H9 (cell line): ENCODE data around the gene PRKRA. TPM values are rescaled to one million over a fixed set of nuclear protein-coding genes. Genes with fewer than 3 reads are reported as not detected.

Experiments
- DNase-seq: peaks from one replicate; pipeline ENCODE4 v3.0.0-alpha.2; 2017
- H2AFZ ChIP-seq: one replicate; pipeline ENCODE4 v1.6.1; 2013; ENCODE audit warnings: mild to moderate bottlenecking, low read length, control low read depth, moderate library complexity
- H2AK5ac ChIP-seq: 2 replicates; pipeline ENCODE4 v1.6.1; 2013; ENCODE audit warnings: low read length, control low read depth, mixed read lengths; ENCODE audit not compliant: insufficient read length
- H2BK120ac ChIP-seq: one replicate; pipeline ENCODE4 v1.6.1; 2013; ENCODE audit warnings: low read depth, mild to moderate bottlenecking, low read length, control low read depth, inconsistent platforms; ENCODE audit not compliant: poor library complexity, severe bottlenecking
- H2BK12ac ChIP-seq: 2 replicates; pipeline ENCODE4 v1.6.1; 2013; ENCODE audit warnings: low read length, control low read depth, mixed read lengths, low read depth; ENCODE audit not compliant: insufficient read length
- H2BK15ac ChIP-seq: 2 replicates; pipeline ENCODE4 v1.6.1; 2013; ENCODE audit warnings: low read depth, low read length, control low read depth
- H2BK20ac ChIP-seq: one replicate; pipeline ENCODE4 v1.6.1; 2013; ENCODE audit warnings: low read depth, mild to moderate bottlenecking, low read length, control low read depth, inconsistent platforms; ENCODE audit not compliant: poor library complexity, severe bottlenecking
- H2BK5ac ChIP-seq: 2 replicates; pipeline ENCODE4 v1.6.1; 2013; ENCODE audit warnings: low read length, control low read depth, mixed read lengths; ENCODE audit not compliant: insufficient read length
- H3K14ac ChIP-seq: 2 replicates; pipeline ENCODE4 v1.6.1; 2013; ENCODE audit warnings: low read length, control low read depth; ENCODE audit not compliant: insufficient read depth
- H3K18ac ChIP-seq: 2 replicates; pipeline ENCODE4 v1.6.1; 2013; ENCODE audit warnings: low read depth, mild to moderate bottlenecking, mixed read lengths, low read length, control low read depth; ENCODE audit not compliant: insufficient read length
- H3K23ac ChIP-seq: 2 replicates; pipeline ENCODE4 v1.6.1; 2013; ENCODE audit warnings: low read length, control low read depth, mixed read lengths, low read depth; ENCODE audit not compliant: insufficient read length
- H3K23me2 ChIP-seq: 2 replicates; pipeline ENCODE4 v1.6.1; 2013; ENCODE audit warnings: low read depth, mild to moderate bottlenecking, mixed read lengths, low read length, control low read depth; ENCODE audit not compliant: insufficient read length, poor library complexity, severe bottlenecking
- H3K27ac ChIP-seq: 2 replicates; pipeline ENCODE4 v1.5.1; 2013; ENCODE audit warnings: low read length, control low read depth, mixed read lengths, low read depth; ENCODE audit not compliant: insufficient read length
- H3K27me3 ChIP-seq: 2 replicates; pipeline ENCODE4 v1.6.1; 2013; ENCODE audit warnings: low read length, control low read depth, inconsistent platforms; ENCODE audit not compliant: insufficient read depth
- H3K4ac ChIP-seq: 2 replicates; pipeline ENCODE4 v1.6.1; 2013; ENCODE audit warnings: low read depth, mild to moderate bottlenecking, control low read depth, inconsistent platforms, low read length, moderate library complexity
- H3K4me1 ChIP-seq: 2 replicates; pipeline ENCODE4 v1.6.1; 2013; ENCODE audit warnings: low read length, control low read depth, inconsistent platforms; ENCODE audit not compliant: insufficient read depth
- H3K4me2 ChIP-seq: 2 replicates; pipeline ENCODE4 v1.6.1; 2013; ENCODE audit warnings: low read length, control low read depth, mixed read lengths; ENCODE audit not compliant: insufficient read length, insufficient read depth
- H3K56ac ChIP-seq: 2 replicates; pipeline ENCODE4 v1.6.1; 2013; ENCODE audit warnings: low read depth, mild to moderate bottlenecking, mixed read lengths, low read length, control low read depth; ENCODE audit not compliant: insufficient read length
- H3K79me1 ChIP-seq: 2 replicates; pipeline ENCODE4 v1.6.1; 2013; ENCODE audit warnings: low read depth, mild to moderate bottlenecking, moderate library complexity, low read length, control low read depth, inconsistent platforms; ENCODE audit not compliant: insufficient read depth, poor library complexity, severe bottlenecking
- H3K79me2 ChIP-seq: 2 replicates; pipeline ENCODE4 v1.6.1; 2013; ENCODE audit warnings: low read length, control low read depth, inconsistent platforms; ENCODE audit not compliant: insufficient read depth
- H3K9ac ChIP-seq: 2 replicates; pipeline ENCODE4 v1.6.1; 2013; ENCODE audit warnings: low read length, control low read depth, mixed read lengths; ENCODE audit not compliant: insufficient read length; ENCODE audit errors: extremely low read depth
- H3K9me3 ChIP-seq: one replicate; pipeline ENCODE4 v1.6.1; 2013; ENCODE audit warnings: low read depth, low read length, inconsistent platforms; ENCODE audit not compliant: control insufficient read depth
- H3T11ph ChIP-seq: one replicate; pipeline ENCODE4 v1.6.1; 2013; ENCODE audit warnings: mild to moderate bottlenecking, low read length, control low read depth, inconsistent platforms
- H4K20me1 ChIP-seq: one replicate; pipeline ENCODE4 v1.6.1; 2013; ENCODE audit not compliant: control insufficient read depth, insufficient read length, insufficient read depth
- H4K5ac ChIP-seq: 2 replicates; pipeline ENCODE4 v1.6.1; 2013; ENCODE audit warnings: low read depth, mild to moderate bottlenecking, mixed read lengths, low read length, control low read depth; ENCODE audit not compliant: insufficient read length
- H4K8ac ChIP-seq: replicated peaks from 2 replicates; pipeline ENCODE4 v1.6.1; 2013; ENCODE audit warnings: low read length, control low read depth, mixed read lengths, low read depth; ENCODE audit not compliant: insufficient read length
- H4K91ac ChIP-seq: 2 replicates; pipeline ENCODE4 v1.6.1; 2013; ENCODE audit warnings: low read depth, mild to moderate bottlenecking, moderate library complexity, mixed read lengths, low read length, control low read depth; ENCODE audit not compliant: insufficient read length
- H3K27ac Mint-ChIP-seq, 3 experiments: 2 replicates in 2 of 3; 3 replicates in 1 of 3; pipeline ENCODE4 v1.8.0; 2020 to 2021; ENCODE audit warnings: mixed read lengths in 3 of 3, mild to moderate bottlenecking in 1 of 3, moderate library complexity in 1 of 3
- H3K27me3 Mint-ChIP-seq: 2 replicates; pipeline ENCODE4 v1.8.0; 2021; ENCODE audit warnings: low read depth, mild to moderate bottlenecking, moderate library complexity, mixed read lengths
- H3K36me3 Mint-ChIP-seq, 3 experiments: 2 replicates in 2 of 3; 3 replicates in 1 of 3; pipeline ENCODE4 v1.8.0; 2020 to 2021; ENCODE audit warnings: low read depth in 3 of 3, mixed read lengths in 3 of 3; ENCODE audit not compliant: insufficient read depth in 1 of 3
- H3K4me1 Mint-ChIP-seq, 2 experiments: 2 replicates each; pipeline ENCODE4 v1.8.0; 2020; ENCODE audit warnings: mixed read lengths in 2 of 2
- H3K4me3 Mint-ChIP-seq, 2 experiments: 2 replicates in 1 of 2; 3 replicates in 1 of 2; pipeline ENCODE4 v1.8.0; 2020 to 2021; ENCODE audit warnings: mild to moderate bottlenecking in 2 of 2, mixed read lengths in 2 of 2, moderate library complexity in 1 of 2
- H3K9me3 Mint-ChIP-seq, 2 experiments: 2 replicates in 1 of 2; 3 replicates in 1 of 2; pipeline ENCODE4 v1.8.0; 2020; ENCODE audit warnings: mild to moderate bottlenecking in 2 of 2, mixed read lengths in 2 of 2, moderate library complexity in 1 of 2
- CTCF ChIP-seq: fragments of 200-600 bp; sonication (generic); conservative IDR thresholded peaks from 3 replicates; pipeline ENCODE4 v1.8.0; 2021; ENCODE audit warnings: antibody characterized with exemption, mild to moderate bottlenecking
- WGBS: extraction: QIAGEN DNeasy Blood & Tissue Kit; methylation state at CpG from one replicate; pipeline ENCODE4 v1.1.7; 2013; ENCODE audit warnings: missing lambda C conversion rate, low lambda C conversion rate, mixed read lengths; ENCODE audit not compliant: insufficient read length; ENCODE audit errors: extremely low coverage; 5-methylcytosine and 5-hydroxymethylcytosine counted together
- total RNA-seq: library from RNA; stranded (reverse); gene quantifications from 2 replicates; pipeline ENCODE4 v1.2.1, GENCODE V29; 2021

PRKRA gene
- total RNA-seq, 1 experiment from 2014 or later: 61.5 TPM

- Mint-ChIP-seq H3K27me3 (no peaks in the 10 kb centered on the region), H3K4me3 (no peak overlapping the region), H3K4me1 (peaks cover 7 to 9% of the 10 kb centered on the region in 2 experiments), H3K27ac (no peak overlapping the region), H3K36me3 (0 out of 7 replicates have a peak, but pooled peaks cover 0 to 2% (median 0%) of the 10 kb centered on the region in 3 experiments), H3K9me3 (no peaks in the 10 kb centered on the region; a peak in 1 of 5 replicates)
- Histone ChIP-seq H2BK120ac (no peak overlapping the region), H2BK15ac (no peak overlapping the region), H3K27ac (no peak overlapping the region), H3T11ph (no peak overlapping the region), H2AFZ (no peak overlapping the region), H4K5ac (no peak overlapping the region), H3K9me3 (no peaks in the 10 kb centered on the region), H2BK12ac (no peak overlapping the region), H3K79me1 (no peaks in the 10 kb centered on the region), H3K4ac (no peak overlapping the region), H3K14ac (no peak overlapping the region), H3K9ac (no peak overlapping the region), H2BK20ac (no peak overlapping the region), H3K27me3 (no peaks in the 10 kb centered on the region), H3K23ac (no peak overlapping the region), H4K91ac (no peak overlapping the region), H3K18ac (no peak overlapping the region), H3K4me1 (no peaks in the 10 kb centered on the region), H4K20me1 (no peaks in the 10 kb centered on the region), H2BK5ac (no peak overlapping the region), H4K8ac (no peak overlapping the region), H3K23me2 (no peaks in the 10 kb centered on the region), H3K56ac (no peak overlapping the region), H3K79me2 (no peaks in the 10 kb centered on the region), H3K4me2 (no peak overlapping the region), H2AK5ac (no peak overlapping the region)
- no peak for DNase-seq
- no peak for TF ChIP-seq CTCF
- no CpG with 5 or more reads among the region's 11 CpGs for WGBS
Measured at GRCh38 chr2:178457390-178457886, 6.5 kb upstream of the PRKRA start.
